GM12878 (cell line): ENCODE data around the gene FGF12. TPM values are rescaled to one million over a fixed set of nuclear protein-coding genes. Genes with fewer than 3 reads are reported as not detected.

Experiments
- ATAC-seq: fragments of 200-7000 bp; cut with Tn5 transposase; 3 replicates; pipeline ENCODE4 v1.9.1; 2020; ENCODE audit warnings: mild to moderate bottlenecking, moderate library complexity
- BruUV-seq: library from RNA; stranded (reverse); fragments of 400-500 nt; replicated peaks from 2 replicates; lab custom pipeline; 2021; lab: Mats Ljungman, UMichigan
- CTCF ChIA-PET: fragments of 300-600 bp; sonication (Branson Sonifier 250); formaldehyde crosslinking; extraction: SDS; loops from one replicate; lab custom pipeline; 2021; ENCODE audit warnings: inconsistent platforms; lab: Yijun Ruan, JAX
- POLR2A ChIA-PET: fragments of 350-600 bp; formaldehyde crosslinking; extraction: SDS; loops from one replicate; lab custom pipeline; 2021; ENCODE audit warnings: inconsistent platforms; lab: Charles Lee
- RAD21 ChIA-PET: fragments of 300-600 bp; sonication (Branson Sonifier 250); formaldehyde crosslinking; loops from one replicate; lab custom pipeline; 2023; ENCODE audit warnings: antibody characterized with exemption; ENCODE audit not compliant: unreplicated experiment; lab: Charles Lee
- SMC1A ChIA-PET: fragments of 300-600 bp; sonication (Branson Sonifier 250); formaldehyde crosslinking; loops from one replicate; lab custom pipeline; 2023; ENCODE audit not compliant: unreplicated experiment, uncharacterized antibody; lab: Charles Lee
- DNase-seq: peaks from one replicate; pipeline ENCODE4 v3.0.0-alpha.2; 2011; ENCODE audit warnings: low read depth, low spot score
- FAIRE-seq: peaks from 3 replicates; lab custom pipeline; 2011; peaks lifted over from hg19 to GRCh38; lab: Jason Lieb, UNC
- H2AFZ ChIP-seq: 2 replicates; pipeline ENCODE4 v1.6.0; 2011; ENCODE audit warnings: low read depth, low read length, control low read depth; ENCODE audit not compliant: control insufficient read depth
- H3K27ac ChIP-seq: 2 replicates; pipeline ENCODE4 v1.5.1; 2011; ENCODE audit warnings: control low read depth; ENCODE audit not compliant: control insufficient read depth, insufficient read depth
- H3K27me3 ChIP-seq, 2 experiments: replicated peaks in 1 of 2; 2 replicates each; pipeline versions ENCODE4 v1.6.0 to v1.6.1; 2011; ENCODE audit warnings: low read length in 1 of 2; ENCODE audit not compliant: control insufficient read depth in 2 of 2, insufficient read depth in 2 of 2
- H3K36me3 ChIP-seq, 2 experiments: 2 replicates each; pipeline ENCODE4 v1.5.1; 2011; ENCODE audit warnings: low read length in 1 of 2; ENCODE audit not compliant: control insufficient read depth in 2 of 2, insufficient read depth in 2 of 2
- H3K4me1 ChIP-seq: 2 replicates; pipeline ENCODE4 v1.6.1; 2011; ENCODE audit warnings: mild to moderate bottlenecking, low read length, moderate library complexity, mixed read lengths; ENCODE audit not compliant: control insufficient read depth, insufficient read depth
- H3K4me2 ChIP-seq: 2 replicates; pipeline ENCODE4 v1.6.0; 2011; ENCODE audit warnings: control low read depth; ENCODE audit not compliant: control insufficient read depth, insufficient read depth
- H3K4me3 ChIP-seq: fragments of 200-600 bp; sonication (generic); 2 replicates; pipeline ENCODE4 v1.5.1; 2016
- H3K79me2 ChIP-seq: 2 replicates; pipeline ENCODE4 v1.6.0; 2011; ENCODE audit warnings: low read length; ENCODE audit not compliant: control insufficient read depth, insufficient read depth
- H3K9ac ChIP-seq: 2 replicates; pipeline ENCODE4 v1.8.0; 2011; ENCODE audit warnings: low read length, control low read depth, mixed read lengths; ENCODE audit not compliant: control insufficient read depth, insufficient read depth
- H3K9me3 ChIP-seq: replicated peaks from 3 replicates; pipeline ENCODE4 v1.5.1; 2011; ENCODE audit warnings: mild to moderate bottlenecking, low read length; ENCODE audit not compliant: control insufficient read depth, insufficient read depth
- H4K20me1 ChIP-seq: 2 replicates; pipeline ENCODE4 v1.6.0; 2011; ENCODE audit not compliant: control insufficient read depth, insufficient read depth
- TCF7 ChIP-seq: IDR thresholded peaks from 2 replicates; pipeline ENCODE4 v1.6.1; 2014; ENCODE audit warnings: antibody characterized with exemption, borderline replicate concordance
- USF2 ChIP-seq: IDR thresholded peaks from 2 replicates; pipeline ENCODE4 v1.6.1; 2011; ENCODE audit warnings: low read depth, low read length, improper control_type of control experiment, borderline replicate concordance
- ZBTB40 ChIP-seq: fragments of 450-650 bp; IDR thresholded peaks from 2 replicates; pipeline ENCODE4 v1.6.1; 2016; ENCODE audit warnings: mild to moderate bottlenecking, moderate library complexity, borderline replicate concordance
- ZNF207 ChIP-seq: fragments of 450-650 bp; IDR thresholded peaks from 2 replicates; pipeline ENCODE4 v1.6.1; 2014; ENCODE audit warnings: antibody characterized with exemption, mild to moderate bottlenecking, borderline replicate concordance
- WGBS: methylation state at CpG from one replicate; pipeline ENCODE4 v1.1.6; 2016; ENCODE audit warnings: low lambda C conversion rate; ENCODE audit not compliant: insufficient replicate concordance, insufficient coverage; ENCODE audit errors: missing lambda C conversion rate; 5-methylcytosine and 5-hydroxymethylcytosine counted together
- in situ Hi-C: fragments of 300-500 bp; cut with MboI; formaldehyde crosslinking; loops from 9 replicates; pipeline ENCODE4 v1.14.3; 2018; ENCODE audit warnings: mixed read lengths
- intact Hi-C: fragments of 100-400 bp; cut with micrococcal nuclease; formaldehyde crosslinking; loops from one replicate; pipeline ENCODE4 v1.14.2; 2022; ENCODE audit not compliant: unreplicated experiment
- polyA plus RNA-seq, 11 experiments: library from polyadenylated mRNA; depleted of rRNA in 4 of 11; unstranded in 6 of 11; stranded (reverse) in 5 of 11; fragments of >200 nt; fragmentation: Nextera tagmentation in 4 of 11; fragmentation: Illumina TruSeq in 1 of 11; extraction: Ambion mirVana in 4 of 11; extraction: Trizol in 1 of 11; gene quantifications; 1 replicate in 1 of 11; 2 replicates in 10 of 11; pipeline versions ENCODE4 v1.2.1 to v1.2.3, GENCODE V29; 2011 to 2016; ENCODE audit warnings: inconsistent platforms in 2 of 11, missing spikeins in 2 of 11, low read depth in 1 of 11
- total RNA-seq, 4 experiments: library from RNA; depleted of rRNA in 3 of 4; stranded (reverse); fragments of >200 nt in 3 of 4; fragmentation: Illumina TruSeq in 1 of 4; extraction: Trizol in 1 of 4; gene quantifications; 2 replicates each; pipeline versions ENCODE4 v1.2.1 to v1.2.3, GENCODE V29; 2013 to 2021

The FGF12 gene
- total and polyA plus RNA-seq, 10 of the 15 experiments (the other 5 are each of a cell fraction or from before 2014, with no cell fraction given), result 0.03 to 0.43 (median 0.13) TPM; not detected in 7

GRCh38 chr3:192501401-192501800 is 225.9 kb downstream of the FGF12 start (continued):
- TF ChIP-seq ZNF207, result no peak

GRCh38 chr3:192496905-192497587 is 230.3 kb downstream of the FGF12 start:
- TF ChIP-seq USF2 (no peak), TCF7 (no peak), ZBTB40 (no peak)
- TF ChIP-seq, all 136 proteins: peak for 0
- H3K4me1 ChIP-seq, result no peaks in the 10 kb centered on the region
- RAD21 ChIA-PET, result no interaction called here
- no peak overlapping the region for H3K4me2 ChIP-seq
- DNase-seq (no peak), ATAC-seq (no peak), FAIRE-seq (no peak)
- POLR2A ChIA-PET, result no interaction called here
- no peak overlapping the region for H3K27ac ChIP-seq
- H3K79me2 ChIP-seq, result no peaks in the 10 kb centered on the region
- H3K27me3 ChIP-seq, result no peaks in the 10 kb centered on the region; a peak in 1 of 4 replicates
- CTCF ChIA-PET, result no interaction called here
- no peak overlapping the region for H2AFZ ChIP-seq
- WGBS, result 34% methylated on average over 7 of the region's 7 CpGs
- no peaks in the 10 kb centered on the region for H4K20me1 ChIP-seq
- SMC1A ChIA-PET, result no interaction called here
- no TSS peak for BruUV-seq
- no peaks in the 10 kb centered on the region for H3K9me3 ChIP-seq
- no peak overlapping the region for H3K9ac ChIP-seq
- in situ Hi-C loops (no loop called here), intact Hi-C loops (no loop called here)
- no peaks in the 10 kb centered on the region for H3K36me3 ChIP-seq
- H3K4me3 ChIP-seq, result no peak overlapping the region
